HCT116 (cell line): ENCODE results near the gene ATAD1. TPM values are rescaled to one million over a fixed set of nuclear protein-coding genes. Genes with fewer than 3 reads are reported as not detected.

Experiments used
- ATAC-seq: fragments of 200-7000 bp; cut with Tn5 transposase; 2 replicates; pipeline ENCODE4 v1.9.1; 2020; ENCODE audit warnings: mild to moderate bottlenecking, moderate library complexity
- BruUV-seq: library from RNA; stranded (reverse); fragments of 400-500 nt; replicated peaks from 2 replicates; lab custom pipeline; 2021; lab: Mats Ljungman, UMichigan
- CTCF ChIA-PET: fragments of 300-600 bp; sonication (Branson Sonifier 250); formaldehyde crosslinking; loops from one replicate; lab custom pipeline; 2021; ENCODE audit warnings: antibody characterized with exemption; lab: Charles Lee
- POLR2A ChIA-PET: fragments of 300-600, 350-600 bp; sonication (Branson Sonifier 250); formaldehyde crosslinking; loops from one replicate; lab custom pipeline; 2021; ENCODE audit warnings: antibody characterized with exemption; lab: Charles Lee
- RAD21 ChIA-PET, 2 experiments: fragments of 300-600 bp; sonication (Branson Sonifier 250); formaldehyde crosslinking; loops; one replicate each; lab custom pipeline; 2023; ENCODE audit warnings: low total read pairs in 2 of 2; ENCODE audit not compliant: uncharacterized antibody in 2 of 2, unreplicated experiment in 2 of 2, low non-redundant PET in 1 of 2; lab: Charles Lee
- DNase-seq: peaks from one replicate; pipeline ENCODE4 v3.0.0-alpha.2; 2010; ENCODE audit warnings: low read depth, low spot score
- H2AFZ ChIP-seq: fragments of 200-600 bp; shearing (Covaris generic), sonication (generic); 2 replicates; pipeline ENCODE4 v1.6.1; 2017; ENCODE audit warnings: low read depth, mixed run types, mixed read lengths, antibody characterized with exemption, low read length; ENCODE audit not compliant: poor library complexity, severe bottlenecking
- H3K27ac ChIP-seq: 2 replicates; pipeline ENCODE4 v1.5.1; 2012; ENCODE audit warnings: low read depth, low read length
- H3K27me3 ChIP-seq: fragments of 200-600 bp; sonication (generic); 2 replicates; pipeline ENCODE4 v1.6.1; 2016; ENCODE audit warnings: mixed run types, low read length, mixed read lengths; ENCODE audit not compliant: insufficient read depth
- H3K36me3 ChIP-seq, 2 experiments: fragments of 200-500 bp in 1 of 2; fragments of 200-600 bp in 1 of 2; sonication (Bioruptor generic) in 1 of 2; sonication (generic) in 1 of 2; 2 replicates each; pipeline versions ENCODE4 v1.5.1 to v1.6.1; 2014 to 2016; ENCODE audit warnings: low read length in 2 of 2, inconsistent platforms in 1 of 2, mixed read lengths in 1 of 2, mixed run types in 1 of 2; ENCODE audit not compliant: insufficient read depth in 2 of 2, control insufficient read depth in 1 of 2
- H3K4me1 ChIP-seq, 2 experiments: fragments of 200-600 bp in 1 of 2; sonication (generic) in 1 of 2; 2 replicates each; pipeline versions ENCODE4 v1.5.1 to v1.6.1; 2012 to 2017; ENCODE audit warnings: low read length in 2 of 2, inconsistent platforms in 1 of 2, mild to moderate bottlenecking in 1 of 2, mixed read lengths in 1 of 2, mixed run types in 1 of 2, moderate library complexity in 1 of 2; ENCODE audit not compliant: insufficient read depth in 2 of 2, control insufficient read depth in 1 of 2
- H3K4me2 ChIP-seq: fragments of 200-600 bp; sonication (generic); 2 replicates; pipeline ENCODE4 v1.6.1; 2017; ENCODE audit warnings: mixed run types, low read length, mixed read lengths
- H3K4me3 ChIP-seq, 2 experiments: fragments of 200-600 bp in 1 of 2; sonication (generic) in 1 of 2; replicated peaks in 1 of 2; 2 replicates each; pipeline ENCODE4 v1.5.1; 2011 to 2016; ENCODE audit warnings: low read length in 2 of 2, control low read depth in 1 of 2, low read depth in 1 of 2, mild to moderate bottlenecking in 1 of 2, mixed read lengths in 1 of 2, mixed run types in 1 of 2
- H3K79me2 ChIP-seq: fragments of 200-600 bp; sonication (generic); 2 replicates; pipeline ENCODE4 v1.6.1; 2017; ENCODE audit warnings: mild to moderate bottlenecking, mixed run types, low read length, moderate library complexity, mixed read lengths; ENCODE audit not compliant: insufficient read depth
- H3K9ac ChIP-seq: fragments of 200-600 bp; sonication (generic); 2 replicates; pipeline ENCODE4 v1.6.1; 2016; ENCODE audit warnings: low read length, mixed read lengths
- H3K9me2 ChIP-seq: fragments of 200-600 bp; sonication (generic), shearing (Covaris generic); 2 replicates; pipeline ENCODE4 v1.6.1; 2017; ENCODE audit warnings: mixed run types, mild to moderate bottlenecking, moderate library complexity; ENCODE audit not compliant: insufficient read depth
- H3K9me3 ChIP-seq, 2 experiments: fragments of 200-500 bp in 1 of 2; fragments of 200-600 bp in 1 of 2; sonication (Bioruptor generic) in 1 of 2; sonication (generic) in 1 of 2; 2 replicates each; pipeline ENCODE4 v1.6.1; 2014 to 2017; ENCODE audit warnings: low read length in 2 of 2, mixed read lengths in 2 of 2, inconsistent platforms in 1 of 2, low read depth in 1 of 2, mild to moderate bottlenecking in 1 of 2, mixed run types in 1 of 2, moderate library complexity in 1 of 2; ENCODE audit not compliant: control insufficient read depth in 1 of 2, insufficient read depth in 1 of 2
- H4K20me1 ChIP-seq: fragments of 200-600 bp; sonication (generic), shearing (Covaris generic); 2 replicates; pipeline ENCODE4 v1.6.1; 2017; ENCODE audit warnings: mixed run types, mild to moderate bottlenecking, moderate library complexity; ENCODE audit not compliant: insufficient read depth
- CBX3 ChIP-seq: IDR thresholded peaks from 2 replicates; pipeline ENCODE4 v1.6.1; 2012; ENCODE audit warnings: low read depth
- CTCF ChIP-seq, 3 experiments: fragments of 200-600 bp in 1 of 3; sonication (generic) in 1 of 3; IDR thresholded peaks in 2 of 3; conservative IDR thresholded peaks in 1 of 3; 2 replicates each; pipeline ENCODE4 v1.5.1; 2012 to 2017; ENCODE audit warnings: low read depth in 2 of 3, low read length in 2 of 3, antibody characterized with exemption in 1 of 3, borderline replicate concordance in 1 of 3, control low read depth in 1 of 3, mild to moderate bottlenecking in 1 of 3, mixed read lengths in 1 of 3, mixed run types in 1 of 3, moderate library complexity in 1 of 3; ENCODE audit not compliant: insufficient read depth in 1 of 3
- EZH2 ChIP-seq: fragments of 200-600 bp; sonication (generic); IDR thresholded peaks from 2 replicates; pipeline ENCODE4 v1.6.1; 2017; ENCODE audit warnings: antibody characterized with exemption, mixed run types
- EZH2phosphoT487 ChIP-seq: fragments of 200-600 bp; IDR thresholded peaks from 2 replicates; pipeline ENCODE4 v1.6.1; 2018; ENCODE audit warnings: antibody characterized with exemption, borderline replicate concordance
- POLR2A ChIP-seq: IDR thresholded peaks from 2 replicates; pipeline ENCODE4 v1.7.0; 2011; ENCODE audit warnings: borderline replicate concordance; ENCODE audit not compliant: insufficient read depth, insufficient read length; ENCODE audit errors: extremely low read depth
- POLR2AphosphoS5 ChIP-seq: IDR thresholded peaks from 2 replicates; pipeline ENCODE4 v1.6.1; 2011; ENCODE audit warnings: mild to moderate bottlenecking, low read depth, low read length, moderate library complexity
- SP1 ChIP-seq: IDR thresholded peaks from 2 replicates; pipeline ENCODE4 v1.6.1; 2012; ENCODE audit warnings: low read depth
- intact Hi-C: fragments of 100-400 bp; cut with micrococcal nuclease; formaldehyde crosslinking; loops from 2 replicates; pipeline ENCODE4 v1.10.0; 2022
- total RNA-seq: library from RNA; stranded (reverse); gene quantifications from one replicate; pipeline ENCODE4 v1.2.1, GENCODE V29; 2021; ENCODE audit not compliant: unreplicated experiment
- TF ChIP-seq, protein P1 (sequence below): IDR thresholded peaks from 2 replicates; pipeline ENCODE4 v1.6.1; 2012; ENCODE audit warnings: low read depth
- TF ChIP-seq, protein P2 (sequence below): IDR thresholded peaks from 2 replicates; pipeline ENCODE4 v1.6.1; 2012

ATAD1 gene
- total RNA-seq, 1 experiment from 2014 or later, result 66.4 TPM

GRCh38 chr10:87790185-87790584 is 27.8 kb downstream of the ATAD1 start:
- Histone ChIP-seq H3K9ac (no peak overlapping the region), H3K9me3 (no peaks in the 10 kb centered on the region), H3K27me3 (no peaks in the 10 kb centered on the region), H3K36me3 (peaks cover 12 to 31% of the 10 kb centered on the region in 2 experiments; a peak in 2 of 4 replicates), H3K4me1 (no peaks in the 10 kb centered on the region), H3K4me3 (no peak overlapping the region), H3K9me2 (no peaks in the 10 kb centered on the region), H4K20me1 (no peaks in the 10 kb centered on the region), H3K27ac (no peak overlapping the region), H2AFZ (no peak overlapping the region), H3K79me2 (peaks cover 50% of the 10 kb centered on the region), H3K4me2 (no peak overlapping the region)
- CTCF ChIA-PET, result no interaction called here
- intact Hi-C loops, result no loop called here
- POLR2A ChIA-PET, result no interaction called here
- TF ChIP-seq EZH2 (no peak), SP1 (no peak)
- TF ChIP-seq, protein P1, sequence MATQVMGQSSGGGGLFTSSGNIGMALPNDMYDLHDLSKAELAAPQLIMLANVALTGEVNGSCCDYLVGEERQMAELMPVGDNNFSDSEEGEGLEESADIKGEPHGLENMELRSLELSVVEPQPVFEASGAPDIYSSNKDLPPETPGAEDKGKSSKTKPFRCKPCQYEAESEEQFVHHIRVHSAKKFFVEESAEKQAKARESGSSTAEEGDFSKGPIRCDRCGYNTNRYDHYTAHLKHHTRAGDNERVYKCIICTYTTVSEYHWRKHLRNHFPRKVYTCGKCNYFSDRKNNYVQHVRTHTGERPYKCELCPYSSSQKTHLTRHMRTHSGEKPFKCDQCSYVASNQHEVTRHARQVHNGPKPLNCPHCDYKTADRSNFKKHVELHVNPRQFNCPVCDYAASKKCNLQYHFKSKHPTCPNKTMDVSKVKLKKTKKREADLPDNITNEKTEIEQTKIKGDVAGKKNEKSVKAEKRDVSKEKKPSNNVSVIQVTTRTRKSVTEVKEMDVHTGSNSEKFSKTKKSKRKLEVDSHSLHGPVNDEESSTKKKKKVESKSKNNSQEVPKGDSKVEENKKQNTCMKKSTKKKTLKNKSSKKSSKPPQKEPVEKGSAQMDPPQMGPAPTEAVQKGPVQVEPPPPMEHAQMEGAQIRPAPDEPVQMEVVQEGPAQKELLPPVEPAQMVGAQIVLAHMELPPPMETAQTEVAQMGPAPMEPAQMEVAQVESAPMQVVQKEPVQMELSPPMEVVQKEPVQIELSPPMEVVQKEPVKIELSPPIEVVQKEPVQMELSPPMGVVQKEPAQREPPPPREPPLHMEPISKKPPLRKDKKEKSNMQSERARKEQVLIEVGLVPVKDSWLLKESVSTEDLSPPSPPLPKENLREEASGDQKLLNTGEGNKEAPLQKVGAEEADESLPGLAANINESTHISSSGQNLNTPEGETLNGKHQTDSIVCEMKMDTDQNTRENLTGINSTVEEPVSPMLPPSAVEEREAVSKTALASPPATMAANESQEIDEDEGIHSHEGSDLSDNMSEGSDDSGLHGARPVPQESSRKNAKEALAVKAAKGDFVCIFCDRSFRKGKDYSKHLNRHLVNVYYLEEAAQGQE, result no peak
- ATAC-seq (no peak), DNase-seq (no peak)
- RAD21 ChIA-PET, result no interaction called here
- BruUV-seq, result no TSS peak

- H3K9me3 ChIP-seq, result no peaks in the 10 kb centered on the region
- BruUV-seq, result no TSS peak
- DNase-seq, result no peak
- CTCF ChIA-PET, result no interaction called here
- no peak overlapping the region for H3K4me2 ChIP-seq
- H4K20me1 ChIP-seq, result no peaks in the 10 kb centered on the region
- H3K4me1 ChIP-seq, result no peaks in the 10 kb centered on the region
- no peak overlapping the region for H3K4me3 ChIP-seq
- intact Hi-C loops, result no loop called here
- H3K9ac ChIP-seq, result no peak overlapping the region
- H3K79me2 ChIP-seq, result peaks cover 42% of the 10 kb centered on the region
- RAD21 ChIA-PET, result no interaction called here
- no peaks in the 10 kb centered on the region for H3K27me3 ChIP-seq
- no peak overlapping the region for H2AFZ ChIP-seq
- no peaks in the 10 kb centered on the region for H3K9me2 ChIP-seq
- no peak for ATAC-seq
- POLR2A ChIA-PET, result no interaction called here
- no peak overlapping the region for H3K27ac ChIP-seq
- peaks cover 16 to 34% of the 10 kb centered on the region in 2 experiments for H3K36me3 ChIP-seq
- no peak for TF ChIP-seq CTCF (IDR thresholded peaks at IDR 0.05 in 2 of 3, conservative IDR thresholded peaks at IDR 0.05 in 1 of 3; ENCODE audit: borderline replicate concordance in 1 of 3, insufficient read depth in 1 of 3, low read depth in 2 of 3, low read length in 2 of 3)
- no peak for TF ChIP-seq EZH2phosphoT487
- no peak for TF ChIP-seq CBX3
- TF ChIP-seq EZH2, result no peak
- TF ChIP-seq, protein P2, sequence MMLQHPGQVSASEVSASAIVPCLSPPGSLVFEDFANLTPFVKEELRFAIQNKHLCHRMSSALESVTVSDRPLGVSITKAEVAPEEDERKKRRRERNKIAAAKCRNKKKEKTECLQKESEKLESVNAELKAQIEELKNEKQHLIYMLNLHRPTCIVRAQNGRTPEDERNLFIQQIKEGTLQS, result no peak
- no peak for TF ChIP-seq POLR2AphosphoS5
- no peak for TF ChIP-seq SP1
- no peak for TF ChIP-seq POLR2A
- TF ChIP-seq, protein P1, result no peak
Observed at GRCh38 chr10:87786421-87786820, 31.6 kb downstream of the ATAD1 start.
